Fibroblast of lung (primary cell): Measurements from ENCODE around the gene MED20.

Experiments
- CTCF ChIP-seq, 2 donors: IDR thresholded peaks in 1 of 2; conservative IDR thresholded peaks in 1 of 2; 1 replicate in 1 of 2; 2 replicates in 1 of 2; pipeline ENCODE4 v1.5.1; 2011 to 2012; ENCODE audit warnings: low read length in 2 of 2, control low read depth in 1 of 2, inconsistent platforms in 1 of 2, low read depth in 1 of 2, mild to moderate bottlenecking in 1 of 2
- EZH2 ChIP-seq: IDR thresholded peaks from 2 replicates; pipeline ENCODE4 v1.5.1; 2012; ENCODE audit warnings: low read length, control low read depth, mild to moderate bottlenecking; ENCODE audit errors: missing control alignments

GRCh38 chr6:41878961-41879405 lies 42.0 kb downstream of the MED20 start:
- no peak for TF ChIP-seq CTCF (conservative IDR thresholded peaks at IDR 0.05 in 1 of 2, IDR thresholded peaks at IDR 0.05 in 1 of 2; ENCODE audit: low read depth in 1 of 2, low read length in 2 of 2)
- no peak for TF ChIP-seq EZH2
